Stomach smooth muscle (tissue), 2 donors: Measurements from ENCODE around the gene ZW10.
"Not testable (repeated sequence)": the region's sequence is repeated elsewhere in the genome, so short reads cannot be mapped to it uniquely, and the experiment has no call there.

ENCODE experiments used
- H3K27ac ChIP-seq: one replicate; pipeline ENCODE4 v1.7.0; 2013; ENCODE audit warnings: mild to moderate bottlenecking, low read length, inconsistent platforms
- H3K27me3 ChIP-seq, 2 donors: one replicate each; pipeline ENCODE4 v1.7.0; 2013; ENCODE audit warnings: low read length in 2 of 2; ENCODE audit not compliant: insufficient read depth in 2 of 2, control insufficient read depth in 1 of 2
- H3K36me3 ChIP-seq, 2 donors: one replicate each; pipeline ENCODE4 v1.7.0; 2013; ENCODE audit warnings: low read length in 2 of 2; ENCODE audit not compliant: control insufficient read depth in 2 of 2, insufficient read depth in 2 of 2
- H3K4me1 ChIP-seq: one replicate; pipeline ENCODE4 v1.7.0; 2013; ENCODE audit warnings: low read length; ENCODE audit not compliant: control insufficient read depth, insufficient read depth
- H3K4me3 ChIP-seq, 2 donors: one replicate each; pipeline ENCODE4 v1.7.0; 2013; ENCODE audit warnings: low read length in 2 of 2
- H3K9ac ChIP-seq, 2 donors: one replicate each; pipeline ENCODE4 v1.7.0; 2013; ENCODE audit warnings: low read length in 2 of 2, mild to moderate bottlenecking in 1 of 2
- H3K9me3 ChIP-seq, 2 donors: one replicate each; pipeline ENCODE4 v1.7.0; 2013; ENCODE audit warnings: low read length in 2 of 2; ENCODE audit not compliant: control insufficient read depth in 2 of 2
- donor health status: healthy.
- donor health status: Pancreatic carcinoma.

ZW10 gene

GRCh38 chr11:113763040-113763439 is 10.5 kb downstream of the ZW10 start:
- not testable (repeated sequence) for H3K4me1 ChIP-seq, H3K27me3 ChIP-seq, H3K9ac ChIP-seq, H3K4me3 ChIP-seq, H3K27ac ChIP-seq, H3K9me3 ChIP-seq
- peaks cover 21 to 23% of the 10 kb centered on the region in 2 donors for H3K36me3 ChIP-seq

GRCh38 chr11:113760241-113760640 is 13.3 kb downstream of the ZW10 start:
- H3K4me3 ChIP-seq: no peak overlapping the region
- no peaks in the 10 kb centered on the region for H3K27me3 ChIP-seq
- H3K27ac ChIP-seq: no peak overlapping the region
- H3K4me1 ChIP-seq: no peaks in the 10 kb centered on the region
- no peak overlapping the region for H3K9ac ChIP-seq
- H3K36me3 ChIP-seq: peaks cover 14 to 22% of the 10 kb centered on the region in 2 donors
- no peaks in the 10 kb centered on the region for H3K9me3 ChIP-seq

- H3K9me3 ChIP-seq: no peaks in the 10 kb centered on the region
- H3K27me3 ChIP-seq: no peaks in the 10 kb centered on the region
- peaks cover 0 to 18% of the 10 kb centered on the region in 2 donors for H3K36me3 ChIP-seq
- H3K27ac ChIP-seq: no peak overlapping the region
- no peak overlapping the region for H3K4me3 ChIP-seq
- H3K4me1 ChIP-seq: no peaks in the 10 kb centered on the region
- no peak overlapping the region for H3K9ac ChIP-seq
Observed at GRCh38 chr11:113752932-113753331, 20.6 kb downstream of the ZW10 start.

GRCh38 chr11:113736323-113736722 is 37.2 kb downstream of the ZW10 start:
- Histone ChIP-seq H3K36me3 (peaks cover 32% of the 10 kb centered on the region in 2 donors), H3K27me3 (no peaks in the 10 kb centered on the region), H3K9ac (no peak overlapping the region), H3K4me1 (no peaks in the 10 kb centered on the region), H3K9me3 (no peaks in the 10 kb centered on the region), H3K27ac (no peak overlapping the region), H3K4me3 (no peak overlapping the region)

- no peaks in the 10 kb centered on the region for H3K27me3 ChIP-seq
- no peak overlapping the region for H3K27ac ChIP-seq
- no peak overlapping the region for H3K4me3 ChIP-seq
- H3K9ac ChIP-seq: no peak overlapping the region
- no peaks in the 10 kb centered on the region for H3K4me1 ChIP-seq
- peaks cover 10 to 15% of the 10 kb centered on the region in 2 donors for H3K36me3 ChIP-seq
- H3K9me3 ChIP-seq: no peaks in the 10 kb centered on the region
Observed at GRCh38 chr11:113732092-113732491, 41.4 kb downstream of the ZW10 start.

- H3K36me3 ChIP-seq: peaks cover 7% of the 10 kb centered on the region in 2 donors
- H3K27me3 ChIP-seq: no peaks in the 10 kb centered on the region
- H3K27ac ChIP-seq: no peak overlapping the region
- no peak overlapping the region for H3K9ac ChIP-seq
- H3K4me1 ChIP-seq: no peaks in the 10 kb centered on the region
- no peak overlapping the region for H3K4me3 ChIP-seq
- H3K9me3 ChIP-seq: no peaks in the 10 kb centered on the region
Observed at GRCh38 chr11:113730887-113731726, 42.4 kb downstream of the ZW10 start.

- no peaks in the 10 kb centered on the region for H3K27me3 ChIP-seq
- H3K4me3 ChIP-seq: no peak overlapping the region
- no peaks in the 10 kb centered on the region for H3K9me3 ChIP-seq
Observed at GRCh38 chr11:113729456-113729855, 44.0 kb downstream of the ZW10 start.

GRCh38 chr11:113728814-113729213 is 44.7 kb downstream of the ZW10 start:
- H3K9ac ChIP-seq: no peak overlapping the region

More at GRCh38 chr11:113729456-113729855, 44.0 kb downstream of the ZW10 start:
- Histone ChIP-seq H3K9ac (no peak overlapping the region), H3K36me3 (peaks cover 2 to 3% of the 10 kb centered on the region in 2 donors), H3K27ac (no peak overlapping the region), H3K4me1 (no peaks in the 10 kb centered on the region)

GRCh38 chr11:113725913-113726312 is 47.6 kb downstream of the ZW10 start:
- H3K27me3 ChIP-seq: no peaks in the 10 kb centered on the region
- H3K4me3 ChIP-seq: no peak overlapping the region
- H3K9me3 ChIP-seq: no peaks in the 10 kb centered on the region
- H3K36me3 ChIP-seq: no peaks in the 10 kb centered on the region
- H3K4me1 ChIP-seq: no peaks in the 10 kb centered on the region
- no peak overlapping the region for H3K27ac ChIP-seq
- H3K9ac ChIP-seq: no peak overlapping the region

More at GRCh38 chr11:113728814-113729213, 44.7 kb downstream of the ZW10 start:
- Histone ChIP-seq H3K27ac (no peak overlapping the region), H3K4me3 (no peak overlapping the region), H3K9me3 (no peaks in the 10 kb centered on the region), H3K36me3 (peaks cover 2 to 3% of the 10 kb centered on the region in 2 donors), H3K27me3 (no peaks in the 10 kb centered on the region), H3K4me1 (no peaks in the 10 kb centered on the region)

- Histone ChIP-seq H3K4me3 (no peak overlapping the region), H3K27me3 (no peaks in the 10 kb centered on the region), H3K4me1 (no peaks in the 10 kb centered on the region), H3K9me3 (no peaks in the 10 kb centered on the region), H3K27ac (no peak overlapping the region), H3K9ac (no peak overlapping the region), H3K36me3 (no peaks in the 10 kb centered on the region)
Observed at GRCh38 chr11:113725407-113725806, 48.1 kb downstream of the ZW10 start.

- Histone ChIP-seq H3K9me3 (no peaks in the 10 kb centered on the region), H3K4me3 (no peak overlapping the region), H3K27me3 (no peaks in the 10 kb centered on the region), H3K27ac (no peak overlapping the region), H3K9ac (no peak overlapping the region), H3K4me1 (no peaks in the 10 kb centered on the region), H3K36me3 (no peaks in the 10 kb centered on the region)
Observed at GRCh38 chr11:113724778-113725177, 48.7 kb downstream of the ZW10 start.
